GM18517 (cell line): ENCODE results near the gene SLC25A1.
"Not testable (repeated sequence)": the region's sequence is repeated elsewhere in the genome, so short reads cannot be mapped to it uniquely, and the experiment has no call there.

Experiments used
- ATAC-seq: cut with Tn5 transposase; IDR thresholded peaks from one replicate; pipeline ENCODE4 v1.9.1; 2021; ENCODE audit warnings: mild to moderate bottlenecking, moderate library complexity; ENCODE audit not compliant: unreplicated experiment

Gene SLC25A1

GRCh38 chr22:19207401-19207808 is 28.9 kb upstream of the SLC25A1 start:
- no peak for ATAC-seq

GRCh38 chr22:19206287-19206686 is 27.8 kb upstream of the SLC25A1 start:
- no peak for ATAC-seq

DNA sequence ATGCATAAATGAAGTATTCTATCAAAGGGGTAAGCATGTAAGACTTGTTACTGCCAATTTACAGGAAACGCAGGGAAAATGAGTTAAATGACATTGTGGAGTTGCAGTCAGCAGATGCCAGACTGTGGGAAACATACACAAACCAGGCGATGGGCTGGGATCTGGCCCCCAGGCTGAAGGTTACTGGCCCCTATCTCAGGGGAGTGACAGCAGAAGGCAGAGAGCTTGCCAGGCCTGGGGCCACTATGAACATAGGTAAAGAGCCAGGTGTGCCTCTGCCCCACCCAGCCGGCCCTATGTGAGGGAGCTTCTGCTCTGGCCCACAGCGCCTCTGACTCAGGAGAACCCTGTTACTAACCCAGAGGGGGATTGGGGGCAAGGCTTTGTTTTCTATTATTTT is 26.1 kb upstream of the SLC25A1 start:
- ATAC-seq: no peak

DNA sequence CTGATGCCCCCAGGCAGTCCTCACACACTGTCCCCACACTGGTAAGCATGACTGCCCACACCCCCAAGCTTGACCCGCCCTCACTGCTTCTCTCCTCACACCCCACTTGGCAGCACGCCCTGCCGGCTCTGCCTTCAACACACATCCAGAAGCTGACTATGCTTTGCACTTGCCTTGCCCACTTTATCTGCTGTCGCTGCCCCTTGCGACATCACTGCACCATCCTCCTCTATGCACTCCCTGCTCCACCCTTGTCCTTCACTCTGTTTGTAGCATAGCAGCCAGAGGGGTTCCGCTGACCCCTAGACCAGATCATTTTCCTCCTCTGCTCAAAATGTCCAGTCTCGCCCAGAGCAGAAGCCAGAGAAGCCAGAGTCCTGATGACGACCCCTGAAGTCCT is 25.3 kb upstream of the SLC25A1 start:
- ATAC-seq: no peak

DNA sequence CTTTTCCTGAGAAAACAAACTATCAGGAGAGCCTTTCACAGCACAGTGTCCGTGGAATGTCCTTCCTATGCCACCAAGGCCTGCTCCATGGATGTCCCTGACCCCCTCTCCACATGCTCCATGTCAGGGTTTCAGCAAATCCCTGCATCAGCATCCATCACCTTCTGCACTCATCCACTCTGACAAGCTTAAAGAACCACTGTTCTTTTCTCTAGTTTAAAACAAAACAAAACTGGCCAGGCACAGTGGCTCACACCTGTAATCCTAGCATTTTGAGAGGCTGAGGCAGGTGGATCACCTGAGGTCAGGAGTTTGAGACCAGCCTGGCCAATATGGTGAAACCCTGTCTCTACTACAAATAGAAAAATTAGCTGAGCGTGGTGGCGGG is 24.3 kb upstream of the SLC25A1 start:
- ATAC-seq: not testable (repeated sequence)

DNA sequence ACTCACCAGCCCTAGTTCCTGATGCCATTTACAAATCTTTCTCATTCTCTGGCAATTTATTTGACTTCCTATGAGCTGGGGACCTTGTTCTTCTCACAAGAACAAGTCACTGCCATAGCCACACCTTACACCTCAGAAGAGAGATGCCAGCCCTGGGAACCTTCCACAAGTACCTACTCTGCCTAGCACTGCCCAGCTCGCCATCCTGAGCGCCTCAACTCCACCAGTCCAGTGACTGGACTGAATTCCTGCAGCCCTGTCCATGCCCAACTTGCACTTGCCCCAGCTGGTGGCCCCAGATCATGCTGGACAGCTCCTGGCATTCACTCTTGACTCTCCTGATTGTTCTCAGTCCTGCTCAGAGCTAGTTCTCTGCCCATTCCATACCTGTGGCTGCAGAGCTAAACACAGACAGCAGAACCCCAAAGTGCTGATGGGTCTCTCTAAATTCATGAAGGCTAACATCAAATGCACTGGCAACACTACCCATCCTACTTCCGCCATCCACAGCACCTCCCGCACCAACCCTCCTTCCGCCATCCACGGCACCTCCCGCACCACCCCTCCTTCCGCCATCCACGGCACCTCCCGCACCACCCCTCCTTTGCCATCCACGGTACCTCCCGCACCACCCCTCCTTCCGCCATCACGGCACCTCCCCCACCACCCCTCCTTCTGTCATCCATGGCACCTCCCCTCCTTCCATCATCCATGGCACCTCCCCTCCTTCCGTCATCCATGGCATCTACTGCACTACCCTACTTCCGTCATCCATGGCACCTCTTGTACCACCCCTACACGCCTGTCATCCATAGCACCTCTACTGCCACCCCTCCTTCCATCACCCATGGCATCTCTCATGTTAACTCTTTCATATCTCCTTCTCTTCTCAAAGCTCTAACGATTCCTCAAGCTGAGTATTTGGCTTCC is 23.6 kb upstream of the SLC25A1 start:
- no peak for ATAC-seq

GRCh38 chr22:19201130-19201868 is 22.8 kb upstream of the SLC25A1 start:
- ATAC-seq: no peak

GRCh38 chr22:19199479-19199878 is 20.9 kb upstream of the SLC25A1 start:
- ATAC-seq: no peak

DNA sequence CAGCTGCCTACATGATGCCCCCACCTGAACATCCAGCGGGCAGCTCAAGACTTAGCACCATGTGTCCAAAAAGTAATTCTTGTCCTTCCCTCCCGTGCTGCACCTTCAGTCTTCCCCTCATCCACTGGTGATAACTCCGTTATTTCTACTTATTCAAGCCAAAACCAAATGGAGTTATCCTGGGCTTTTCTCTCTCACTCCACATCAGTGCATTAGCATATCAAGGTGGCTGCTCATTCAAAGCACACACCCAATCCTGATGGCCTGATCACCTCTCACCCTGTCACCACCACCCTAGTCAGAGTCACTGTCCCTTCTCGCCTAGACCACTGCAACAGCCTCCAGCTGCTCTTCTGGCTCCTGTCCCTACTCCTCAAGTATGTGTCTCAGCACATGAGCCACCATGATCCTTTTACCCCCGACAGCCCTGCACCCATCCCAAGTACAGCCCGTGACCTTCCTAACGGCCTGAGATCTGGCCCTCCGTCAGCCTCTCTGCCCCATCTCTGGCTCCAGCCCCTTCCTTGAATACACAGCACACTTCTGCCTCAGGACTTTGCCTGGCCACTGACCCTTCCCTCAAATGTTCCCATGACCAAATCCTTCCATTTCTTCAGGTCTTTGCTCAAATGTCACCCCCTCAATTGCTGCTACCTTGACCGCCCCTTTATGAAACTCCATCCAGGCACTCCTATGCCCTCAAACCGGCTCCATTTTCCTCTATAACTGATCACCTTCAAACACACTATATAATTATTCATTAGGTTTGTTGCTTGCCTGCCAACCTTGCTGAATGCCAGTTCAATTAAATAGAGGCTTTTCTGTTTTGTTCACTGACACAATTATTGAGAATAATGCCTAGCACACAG is 19.7 kb upstream of the SLC25A1 start:
- ATAC-seq: no peak

DNA sequence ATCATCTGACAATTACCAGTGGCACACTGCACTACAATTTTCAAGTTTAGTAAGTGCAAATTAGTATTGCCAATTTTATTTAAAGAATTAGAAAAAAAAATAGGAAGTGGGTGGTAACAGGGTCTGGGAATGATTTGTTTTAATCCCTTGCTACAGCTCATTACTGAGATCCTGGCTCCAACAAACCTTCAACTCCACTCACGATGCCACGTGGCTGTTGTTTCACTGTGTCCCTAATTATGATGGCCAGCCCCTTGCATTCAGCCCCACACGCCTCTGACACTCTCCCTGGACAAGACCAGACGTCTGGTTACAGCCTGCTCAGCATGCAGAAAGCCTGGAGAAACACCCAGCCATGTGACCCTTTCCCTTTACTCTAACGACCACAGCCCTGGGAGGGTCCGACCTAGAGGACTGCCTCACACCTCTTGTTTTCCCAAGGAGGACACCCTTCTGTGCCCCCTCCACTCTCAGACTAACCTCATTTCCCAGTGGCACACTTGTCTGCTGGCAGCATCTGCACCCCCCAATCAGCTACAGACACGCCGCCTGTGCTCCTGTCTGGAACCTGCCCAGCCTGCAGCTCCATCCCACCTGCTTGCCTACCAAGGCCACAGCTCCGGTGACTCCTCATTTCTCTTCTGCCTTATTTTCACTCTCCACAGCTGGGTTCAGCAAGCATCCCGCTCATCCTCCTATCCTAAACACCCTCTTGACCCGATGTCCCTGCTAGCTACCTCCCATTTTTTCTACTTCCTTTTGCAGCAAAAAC is 18.5 kb upstream of the SLC25A1 start:
- ATAC-seq: no peak

GRCh38 chr22:19195796-19196731 is 17.5 kb upstream of the SLC25A1 start:
- ATAC-seq: no peak

GRCh38 chr22:19194766-19195536 is 16.4 kb upstream of the SLC25A1 start:
- ATAC-seq: no peak

DNA sequence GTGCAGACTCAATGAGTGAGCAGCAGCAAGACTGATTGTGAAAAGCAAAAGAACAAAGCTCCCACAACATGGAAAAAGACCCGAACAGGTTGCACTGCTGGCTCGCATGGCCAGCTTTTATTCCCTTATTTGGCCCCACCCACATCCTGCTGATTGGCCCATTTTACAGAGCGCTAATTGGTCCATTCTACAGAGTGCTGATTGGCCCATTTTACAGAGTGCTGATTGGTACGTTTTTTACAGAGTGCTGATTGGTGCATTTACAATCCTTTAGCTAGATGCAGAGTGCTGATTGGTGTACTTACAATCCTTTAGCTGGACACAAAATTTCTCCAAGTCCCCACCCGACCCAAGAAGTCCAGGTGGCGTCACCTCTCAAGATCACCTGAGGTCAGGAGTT is 15.3 kb upstream of the SLC25A1 start:
- ATAC-seq: no peak

- ATAC-seq: no peak
Measured at GRCh38 chr22:19187716-19188563, 9.4 kb upstream of the SLC25A1 start.

DNA sequence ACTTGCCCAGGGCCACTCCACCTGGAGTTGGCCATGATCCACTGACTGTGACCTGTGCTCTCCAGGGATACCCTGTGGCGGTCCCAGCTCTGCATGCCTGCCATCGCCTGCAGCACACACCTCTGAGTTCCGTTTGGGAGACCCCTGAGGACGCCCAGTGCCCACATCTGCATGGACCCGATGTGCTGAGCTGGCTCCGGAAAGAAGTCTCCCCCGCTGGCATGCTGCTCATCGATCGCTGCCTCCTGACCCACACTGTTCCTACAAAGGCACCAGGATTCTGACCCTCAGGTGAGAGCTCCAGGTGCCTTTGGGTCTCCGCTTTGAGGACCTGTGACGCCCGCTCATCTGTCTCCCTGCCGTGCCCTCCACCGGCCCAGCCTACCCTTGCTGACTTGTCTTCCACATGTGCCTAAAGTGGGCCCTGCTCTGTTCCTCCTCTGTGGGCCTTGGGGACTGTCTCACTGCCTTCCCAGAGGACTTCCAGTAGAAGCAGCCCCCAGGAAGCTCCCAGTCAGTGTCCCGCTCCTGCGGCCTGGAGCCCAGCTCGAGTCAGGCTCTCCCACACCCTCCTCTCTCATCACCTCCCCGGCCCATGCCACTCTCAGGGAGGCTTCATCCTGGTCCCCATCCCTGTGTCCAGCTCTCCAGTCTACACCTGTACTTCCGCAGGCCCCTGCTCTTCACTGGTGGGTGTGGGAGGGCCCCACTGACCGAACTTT is 5.9 kb upstream of the SLC25A1 start:
- ATAC-seq: no peak

DNA sequence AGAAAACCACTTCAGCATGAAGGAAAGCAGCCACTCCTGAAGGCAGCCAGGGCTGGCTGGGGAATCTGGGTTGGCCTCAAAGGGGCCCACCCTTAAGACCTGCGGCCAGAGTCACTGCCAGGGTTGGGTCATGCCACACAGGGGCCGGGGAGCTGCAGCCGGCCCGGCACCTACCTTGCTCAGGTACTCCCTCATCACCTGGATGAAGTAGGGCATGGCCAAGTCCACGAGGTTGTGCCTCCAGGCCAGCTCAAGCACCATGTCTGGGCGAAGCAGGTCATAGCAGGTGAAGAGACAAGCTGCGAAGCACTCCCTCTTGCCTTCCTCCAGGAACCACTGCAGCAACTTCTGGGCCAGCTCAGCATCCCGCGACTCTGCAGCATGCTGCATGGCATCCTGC is 4.7 kb upstream of the SLC25A1 start:
- ATAC-seq: no peak
